ENCODE data around the gene LRRC41.

- TF ChIP-seq ZEB2 (tag by site-specific recombination; IDR thresholded peaks at IDR 0.05) (no peak), CTCF (tag by site-specific recombination; IDR thresholded peaks at IDR 0.05) (no peak), SALL2 (tag by site-specific recombination; IDR thresholded peaks at IDR 0.05; ENCODE audit: borderline replicate concordance) (no peak), ZBTB20 (tag by site-specific recombination; IDR thresholded peaks at IDR 0.05) (no peak), PATZ1 (tag by site-specific recombination; IDR thresholded peaks at IDR 0.05) (no peak), ZNF423 (tag by site-specific recombination; IDR thresholded peaks at IDR 0.05) (no peak), ZNF776 (tag by site-specific recombination; IDR thresholded peaks at IDR 0.05; ENCODE audit: borderline replicate concordance) (no peak), ZNF658 (tag by site-specific recombination; IDR thresholded peaks at IDR 0.05) (no peak), RBAK (tag by site-specific recombination; IDR thresholded peaks at IDR 0.05) (no peak), ZNF37A (tag by site-specific recombination; IDR thresholded peaks at IDR 0.05) (no peak), ZNF449 (tag by site-specific recombination; IDR thresholded peaks at IDR 0.05) (no peak), ZNF292 (tag by site-specific recombination; IDR thresholded peaks at IDR 0.05; ENCODE audit: borderline replicate concordance, low read depth) (no peak), ZNF654 (tag by site-specific recombination; IDR thresholded peaks at IDR 0.05; ENCODE audit: low read depth) (no peak), YY1 (tag by site-specific recombination; IDR thresholded peaks at IDR 0.05) (no peak)
Observed at GRCh38 chr1:46334030-46334384, 30.6 kb upstream of the LRRC41 start.

All from HEK293 (cell line).